GM23248 (cell line): ENCODE results near the gene GUCY1B1.

ENCODE experiments used
- EZH2 ChIP-seq: fragments of 200-600 bp; sonication (generic); IDR thresholded peaks from 2 replicates; pipeline ENCODE4 v1.6.1; 2018; ENCODE audit warnings: antibody characterized with exemption, mild to moderate bottlenecking; ENCODE audit not compliant: insufficient read depth, poor library complexity, severe bottlenecking
- EZH2phosphoT487 ChIP-seq: fragments of 200-600 bp; sonication (generic); IDR thresholded peaks from 2 replicates; pipeline ENCODE4 v1.6.1; 2018; ENCODE audit warnings: antibody characterized with exemption, moderate library complexity, mild to moderate bottlenecking, low read depth; ENCODE audit not compliant: insufficient read depth

DNA sequence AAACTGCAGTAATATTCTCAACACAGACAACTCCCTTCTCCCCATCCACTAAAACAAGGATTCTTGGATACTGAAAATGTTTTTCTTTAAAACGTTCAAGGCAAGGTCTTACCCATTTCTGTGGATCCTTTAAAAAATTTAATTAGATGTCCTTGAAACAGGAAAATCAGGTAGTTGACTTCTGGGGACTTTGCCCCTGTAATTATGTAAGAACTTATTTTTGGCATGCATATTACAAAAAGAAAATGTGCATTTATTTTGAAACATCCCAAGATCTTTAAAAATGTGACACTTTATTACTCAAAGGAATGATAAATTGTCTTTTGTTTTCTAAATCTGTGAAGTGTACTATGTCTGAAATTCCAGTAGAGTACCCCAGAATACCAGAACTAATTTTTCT, 25.8 kb downstream of the GUCY1B1 start:
- TF ChIP-seq EZH2phosphoT487 (no peak), EZH2 (no peak)
